ENCODE results near the gene PRICKLE1.

Gene PRICKLE1

GRCh38 chr12:42446761-42447160 lies 142.8 kb downstream of the PRICKLE1 start:
- DNase-seq = no peak

- no peak for DNase-seq
Measured at GRCh38 chr12:42445891-42446290, 143.7 kb downstream of the PRICKLE1 start.

GRCh38 chr12:42444192-42444943 lies 145.2 kb downstream of the PRICKLE1 start:
- no peak for DNase-seq

GRCh38 chr12:42442888-42443287 lies 146.7 kb downstream of the PRICKLE1 start:
- no peak for DNase-seq

GRCh38 chr12:42442311-42442759 lies 147.2 kb downstream of the PRICKLE1 start:
- DNase-seq = no peak

GRCh38 chr12:42440608-42441007 lies 148.9 kb downstream of the PRICKLE1 start:
- no peak for DNase-seq

GRCh38 chr12:42432517-42433140 lies 156.9 kb downstream of the PRICKLE1 start:
- no peak for DNase-seq

GRCh38 chr12:42428850-42429249 lies 160.7 kb downstream of the PRICKLE1 start:
- no peak for DNase-seq

- DNase-seq = peak; percentile 76
Measured at GRCh38 chr12:42426746-42427145, 162.8 kb downstream of the PRICKLE1 start.

- no peak for DNase-seq
Measured at GRCh38 chr12:42422785-42423184, 166.8 kb downstream of the PRICKLE1 start.

- DNase-seq = peak; percentile 74
Measured at GRCh38 chr12:42421844-42422779, 167.4 kb downstream of the PRICKLE1 start.

GRCh38 chr12:42420395-42420794 lies 169.2 kb downstream of the PRICKLE1 start:
- no peak for DNase-seq

- DNase-seq = no peak
Measured at GRCh38 chr12:42410340-42410739, 179.2 kb downstream of the PRICKLE1 start.

GRCh38 chr12:42409471-42409870 lies 180.1 kb downstream of the PRICKLE1 start:
- no peak for DNase-seq

- DNase-seq = peak; percentile 21
Measured at GRCh38 chr12:42407306-42407705, 182.2 kb downstream of the PRICKLE1 start.
